ENCODE data around the gene TVP23C.
"Not testable (repeated sequence)": the region's sequence is repeated elsewhere in the genome, so short reads cannot be mapped to it uniquely, and the experiment has no call there.

DNA sequence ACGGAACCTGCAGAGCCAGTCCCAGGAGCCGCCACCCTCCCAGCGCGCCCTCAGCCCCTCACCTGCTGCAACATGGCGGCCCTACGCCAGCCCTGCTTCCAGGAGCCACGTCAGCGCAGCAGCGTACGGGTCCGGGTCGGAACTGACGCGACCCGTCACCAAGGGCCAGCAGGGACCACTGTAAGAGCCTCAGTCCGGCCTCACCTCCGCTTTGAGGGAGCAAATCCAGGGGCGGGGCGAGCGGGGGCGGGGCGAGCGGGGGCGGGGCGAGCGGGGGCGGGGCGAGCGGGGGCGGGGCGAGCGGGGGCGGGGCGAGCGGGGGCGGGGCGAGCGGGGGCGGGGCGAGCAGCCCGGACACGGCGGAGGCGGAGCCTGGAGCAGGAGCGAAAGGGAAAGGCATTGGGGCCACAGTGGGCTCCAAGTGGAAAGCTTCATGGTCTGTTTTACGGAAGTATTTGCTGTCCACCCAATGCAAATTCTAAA, at the start of gene TVP23C:
- TF ChIP-seq, protein P1, sequence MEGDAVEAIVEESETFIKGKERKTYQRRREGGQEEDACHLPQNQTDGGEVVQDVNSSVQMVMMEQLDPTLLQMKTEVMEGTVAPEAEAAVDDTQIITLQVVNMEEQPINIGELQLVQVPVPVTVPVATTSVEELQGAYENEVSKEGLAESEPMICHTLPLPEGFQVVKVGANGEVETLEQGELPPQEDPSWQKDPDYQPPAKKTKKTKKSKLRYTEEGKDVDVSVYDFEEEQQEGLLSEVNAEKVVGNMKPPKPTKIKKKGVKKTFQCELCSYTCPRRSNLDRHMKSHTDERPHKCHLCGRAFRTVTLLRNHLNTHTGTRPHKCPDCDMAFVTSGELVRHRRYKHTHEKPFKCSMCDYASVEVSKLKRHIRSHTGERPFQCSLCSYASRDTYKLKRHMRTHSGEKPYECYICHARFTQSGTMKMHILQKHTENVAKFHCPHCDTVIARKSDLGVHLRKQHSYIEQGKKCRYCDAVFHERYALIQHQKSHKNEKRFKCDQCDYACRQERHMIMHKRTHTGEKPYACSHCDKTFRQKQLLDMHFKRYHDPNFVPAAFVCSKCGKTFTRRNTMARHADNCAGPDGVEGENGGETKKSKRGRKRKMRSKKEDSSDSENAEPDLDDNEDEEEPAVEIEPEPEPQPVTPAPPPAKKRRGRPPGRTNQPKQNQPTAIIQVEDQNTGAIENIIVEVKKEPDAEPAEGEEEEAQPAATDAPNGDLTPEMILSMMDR (IDR thresholded peaks at IDR 0.05): not testable (repeated sequence)
- TF ChIP-seq ZFX (IDR thresholded peaks at IDR 0.05; ENCODE audit: borderline replicate concordance): not testable (repeated sequence)

All from 22Rv1 (cell line).